Midbrain (tissue), 1 donor: ENCODE measurements around the gene CPVL.

Experiments used
- DNase-seq: peaks from one replicate; lab custom pipeline; 2025; lab: John Stamatoyannopoulos, UW

Gene CPVL

GRCh38 chr7:29156907-29157452 is 10.6 kb upstream of the CPVL start:
- no peak for DNase-seq

- DNase-seq: no peak
Observed at GRCh38 chr7:29154076-29154475, 7.7 kb upstream of the CPVL start.

- DNase-seq: no peak
Observed at GRCh38 chr7:29150856-29151255, 4.5 kb upstream of the CPVL start.

- DNase-seq: no peak
Observed at GRCh38 chr7:29149036-29149435, 2.7 kb upstream of the CPVL start.

GRCh38 chr7:29147821-29148220 is 1.5 kb upstream of the CPVL start:
- no peak for DNase-seq

GRCh38 chr7:29146888-29147609 is 712 bp upstream of the CPVL start:
- peak; percentile 16 for DNase-seq

GRCh38 chr7:29145553-29146056 is 732 bp downstream of the CPVL start:
- DNase-seq: no peak

GRCh38 chr7:29143751-29144150 is 2.6 kb downstream of the CPVL start:
- no peak for DNase-seq

GRCh38 chr7:29142021-29142727 is 4.2 kb downstream of the CPVL start:
- DNase-seq: no peak

GRCh38 chr7:29140873-29141468 is 5.4 kb downstream of the CPVL start:
- peak; percentile 10 for DNase-seq

GRCh38 chr7:29139796-29140195 is 6.5 kb downstream of the CPVL start:
- DNase-seq: no peak

GRCh38 chr7:29139191-29139590 is 7.1 kb downstream of the CPVL start:
- no peak for DNase-seq

GRCh38 chr7:29138588-29138987 is 7.7 kb downstream of the CPVL start:
- no peak for DNase-seq

- no peak for DNase-seq
Observed at GRCh38 chr7:29135846-29136245, 10.5 kb downstream of the CPVL start.

GRCh38 chr7:29132980-29133379 is 13.4 kb downstream of the CPVL start:
- DNase-seq: no peak

- DNase-seq: no peak
Observed at GRCh38 chr7:29131678-29132077, 14.7 kb downstream of the CPVL start.

- no peak for DNase-seq
Observed at GRCh38 chr7:29130096-29130495, 16.2 kb downstream of the CPVL start.

- DNase-seq: no peak
Observed at GRCh38 chr7:29127527-29127926, 18.8 kb downstream of the CPVL start.

GRCh38 chr7:29126804-29127203 is 19.5 kb downstream of the CPVL start:
- DNase-seq: no peak

GRCh38 chr7:29123626-29124190 is 22.6 kb downstream of the CPVL start:
- no peak for DNase-seq

GRCh38 chr7:29122759-29123158 is 23.6 kb downstream of the CPVL start:
- no peak for DNase-seq

GRCh38 chr7:29122081-29122480 is 24.3 kb downstream of the CPVL start:
- DNase-seq: no peak
